Smooth muscle cell (in vitro differentiated cells): ENCODE data around the gene HFM1. TPM values are rescaled to one million over a fixed set of nuclear protein-coding genes. Genes with fewer than 3 reads are reported as not detected.
A peak's percentile ranks its signal among the peaks of the same experiment; 100 is the strongest.

Source experiments
- DNase-seq: peaks from one replicate; lab custom pipeline; 2025; ENCODE audit not compliant: unreplicated experiment; lab: John Stamatoyannopoulos, UW
- H2AFZ ChIP-seq: fragments of 200-600 bp; sonication (generic); 2 replicates; pipeline ENCODE4 v1.6.0; 2016; ENCODE audit warnings: antibody characterized with exemption, low read depth, mild to moderate bottlenecking
- H3F3A ChIP-seq: fragments of 200-600 bp; sonication (generic); 2 replicates; pipeline ENCODE4 v1.6.0; 2017; ENCODE audit warnings: antibody characterized with exemption, low read depth
- H3K27ac ChIP-seq: fragments of 200-600 bp; sonication (generic); 2 replicates; pipeline ENCODE4 v1.5.1; 2016; ENCODE audit warnings: low read depth, mild to moderate bottlenecking
- H3K27me3 ChIP-seq: fragments of 200-600 bp; sonication (generic); 2 replicates; pipeline ENCODE4 v1.6.1; 2016; ENCODE audit warnings: low read depth, mild to moderate bottlenecking
- H3K36me3 ChIP-seq: fragments of 200-600 bp; sonication (generic); 2 replicates; pipeline ENCODE4 v1.5.1; 2016; ENCODE audit warnings: low read depth
- H3K4me1 ChIP-seq: fragments of 200-600 bp; sonication (generic); 2 replicates; pipeline ENCODE4 v1.5.1; 2016; ENCODE audit warnings: low read depth
- H3K4me2 ChIP-seq: fragments of 200-600 bp; sonication (generic); 2 replicates; pipeline ENCODE4 v1.6.0; 2016; ENCODE audit warnings: mild to moderate bottlenecking
- H3K4me3 ChIP-seq: fragments of 200-600 bp; sonication (generic); 2 replicates; pipeline ENCODE4 v1.5.1; 2016; ENCODE audit warnings: mild to moderate bottlenecking
- H3K79me2 ChIP-seq: fragments of 200-600 bp; sonication (generic); 2 replicates; pipeline ENCODE4 v1.6.0; 2016; ENCODE audit warnings: low read depth, mild to moderate bottlenecking
- H3K9ac ChIP-seq: fragments of 200-600 bp; sonication (generic); 2 replicates; pipeline ENCODE4 v1.6.0; 2016; ENCODE audit warnings: low read depth
- H3K9me3 ChIP-seq: fragments of 200-600 bp; sonication (generic); replicated peaks from 2 replicates; pipeline ENCODE4 v1.5.1; 2016; ENCODE audit warnings: low read depth
- H4K20me1 ChIP-seq: fragments of 200-600 bp; sonication (generic); 2 replicates; pipeline ENCODE4 v1.6.0; 2016; ENCODE audit warnings: low read depth
- WGBS: methylation state at CpG from one replicate; pipeline ENCODE4 v1.1.7; 2016; ENCODE audit warnings: low lambda C conversion rate; 5-methylcytosine and 5-hydroxymethylcytosine counted together
- polyA plus RNA-seq: library from polyadenylated mRNA; unstranded; fragments of >200 nt; fragmentation: Nextera tagmentation; extraction: Ambion mirVana; gene quantifications from 2 replicates; pipeline ENCODE4 v1.2.1, GENCODE V29; 2016
- total RNA-seq: library from RNA; depleted of rRNA; stranded (reverse); fragments of >200 nt; gene quantifications from 2 replicates; pipeline ENCODE4 v1.2.3, GENCODE V29; 2014
- TF ChIP-seq, protein P1 (sequence below): fragments of 200-600 bp; sonication (generic); IDR thresholded peaks from 2 replicates; pipeline ENCODE4 v1.5.1; 2017; ENCODE audit warnings: borderline replicate concordance, mild to moderate bottlenecking, antibody characterized with exemption; ENCODE audit not compliant: insufficient read depth, poor library complexity, severe bottlenecking

The HFM1 gene
- total and polyA plus RNA-seq, 2 experiments from 2014 or later = 0.31 to 1.0 TPM

DNA sequence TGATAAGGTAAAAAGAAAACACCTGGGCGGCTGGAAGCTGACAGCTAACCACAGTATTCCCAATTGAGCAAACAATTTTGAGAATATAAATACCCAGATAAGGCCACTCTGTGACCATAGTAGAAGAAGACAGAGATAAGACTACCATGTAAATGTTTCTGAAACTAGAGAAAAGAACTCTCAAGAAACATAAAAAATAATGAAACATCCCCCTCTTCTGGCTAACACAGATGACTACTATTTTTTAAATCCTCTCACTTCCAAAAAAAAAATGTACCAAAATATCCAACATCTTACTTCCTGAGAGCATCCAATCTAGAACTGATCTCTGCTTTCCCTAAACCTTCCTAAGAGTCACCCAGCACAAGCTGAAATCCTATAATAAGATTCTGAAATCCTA lies 125.9 kb downstream of the HFM1 start:
- DNase-seq = no peak
- Histone ChIP-seq H3K4me1 (no peaks in the 10 kb centered on the region), H3K4me3 (no peak overlapping the region), H3K36me3 (no peaks in the 10 kb centered on the region), H2AFZ (no peak overlapping the region), H3K27me3 (no peaks in the 10 kb centered on the region), H3F3A (no peaks in the 10 kb centered on the region), H3K9me3 (no peaks in the 10 kb centered on the region), H3K4me2 (no peak overlapping the region), H3K9ac (no peak overlapping the region), H3K79me2 (no peaks in the 10 kb centered on the region), H4K20me1 (no peaks in the 10 kb centered on the region), H3K27ac (no peak overlapping the region)
- TF ChIP-seq, protein P1, sequence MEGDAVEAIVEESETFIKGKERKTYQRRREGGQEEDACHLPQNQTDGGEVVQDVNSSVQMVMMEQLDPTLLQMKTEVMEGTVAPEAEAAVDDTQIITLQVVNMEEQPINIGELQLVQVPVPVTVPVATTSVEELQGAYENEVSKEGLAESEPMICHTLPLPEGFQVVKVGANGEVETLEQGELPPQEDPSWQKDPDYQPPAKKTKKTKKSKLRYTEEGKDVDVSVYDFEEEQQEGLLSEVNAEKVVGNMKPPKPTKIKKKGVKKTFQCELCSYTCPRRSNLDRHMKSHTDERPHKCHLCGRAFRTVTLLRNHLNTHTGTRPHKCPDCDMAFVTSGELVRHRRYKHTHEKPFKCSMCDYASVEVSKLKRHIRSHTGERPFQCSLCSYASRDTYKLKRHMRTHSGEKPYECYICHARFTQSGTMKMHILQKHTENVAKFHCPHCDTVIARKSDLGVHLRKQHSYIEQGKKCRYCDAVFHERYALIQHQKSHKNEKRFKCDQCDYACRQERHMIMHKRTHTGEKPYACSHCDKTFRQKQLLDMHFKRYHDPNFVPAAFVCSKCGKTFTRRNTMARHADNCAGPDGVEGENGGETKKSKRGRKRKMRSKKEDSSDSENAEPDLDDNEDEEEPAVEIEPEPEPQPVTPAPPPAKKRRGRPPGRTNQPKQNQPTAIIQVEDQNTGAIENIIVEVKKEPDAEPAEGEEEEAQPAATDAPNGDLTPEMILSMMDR = peak; percentile 53
- WGBS = 74% methylated on average over 1 of the region's 1 CpG

DNA sequence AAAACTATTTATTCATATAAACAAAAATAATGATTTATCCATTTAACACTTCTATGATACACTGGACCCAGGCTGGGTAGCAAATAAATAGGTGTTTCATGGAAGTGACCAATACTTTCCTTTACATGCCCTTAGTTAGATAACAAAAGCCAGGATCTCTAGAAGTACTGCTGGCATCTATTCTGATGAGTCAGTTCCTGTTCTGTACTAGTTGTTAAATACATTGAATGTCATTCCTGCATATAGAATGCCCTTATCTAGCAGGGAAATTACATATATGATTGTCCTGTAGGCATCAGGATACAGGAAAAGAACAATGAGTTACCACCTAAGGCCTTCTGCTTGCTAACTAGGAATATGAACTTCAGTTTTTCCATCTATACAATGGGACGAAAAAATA lies 130.8 kb downstream of the HFM1 start:
- TF ChIP-seq, protein P1 = no peak
- no peak overlapping the region for H3K9ac ChIP-seq
- no peaks in the 10 kb centered on the region for H4K20me1 ChIP-seq
- no peak for DNase-seq
- no peak overlapping the region for H3K4me2 ChIP-seq
- no peaks in the 10 kb centered on the region for H3K9me3 ChIP-seq
- H3K79me2 ChIP-seq = no peaks in the 10 kb centered on the region
- H3K4me1 ChIP-seq = no peaks in the 10 kb centered on the region
- no peaks in the 10 kb centered on the region for H3K27me3 ChIP-seq
- WGBS = 96% methylated on average over 1 of the region's 1 CpG
- no peak overlapping the region for H3K27ac ChIP-seq
- H3F3A ChIP-seq = no peaks in the 10 kb centered on the region
- H3K36me3 ChIP-seq = no peaks in the 10 kb centered on the region
- H2AFZ ChIP-seq = no peak overlapping the region
- H3K4me3 ChIP-seq = no peak overlapping the region

DNA sequence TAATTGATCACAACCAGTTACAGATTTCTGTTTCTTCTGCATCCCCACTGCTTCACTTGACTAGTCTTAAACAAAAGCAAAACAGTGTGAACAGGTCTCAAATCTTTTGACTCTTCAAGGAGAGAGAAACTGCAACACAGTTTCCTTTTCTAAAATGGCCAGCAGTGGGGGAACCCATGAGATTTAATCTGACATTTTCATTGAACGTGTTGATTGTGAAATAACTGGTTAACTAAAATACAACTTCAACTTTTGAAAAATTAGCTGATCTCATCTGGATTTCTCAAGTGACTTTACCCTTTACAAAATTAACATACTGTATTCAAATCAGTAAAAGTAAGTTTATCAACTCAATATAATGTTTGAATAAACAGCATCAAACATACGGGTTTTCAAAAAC lies 143.0 kb downstream of the HFM1 start:
- Histone ChIP-seq H3F3A (no peaks in the 10 kb centered on the region), H3K36me3 (no peaks in the 10 kb centered on the region), H3K9ac (no peak overlapping the region), H3K27ac (no peak overlapping the region), H3K4me2 (no peak overlapping the region), H3K9me3 (no peaks in the 10 kb centered on the region), H2AFZ (no peak overlapping the region), H3K4me1 (peaks cover 5% of the 10 kb centered on the region), H3K79me2 (no peaks in the 10 kb centered on the region), H3K4me3 (no peak overlapping the region), H3K27me3 (no peaks in the 10 kb centered on the region), H4K20me1 (no peaks in the 10 kb centered on the region)
- TF ChIP-seq, protein P1 = no peak
- WGBS = 89% methylated on average over 2 of the region's 2 CpGs
- DNase-seq = no peak

DNA sequence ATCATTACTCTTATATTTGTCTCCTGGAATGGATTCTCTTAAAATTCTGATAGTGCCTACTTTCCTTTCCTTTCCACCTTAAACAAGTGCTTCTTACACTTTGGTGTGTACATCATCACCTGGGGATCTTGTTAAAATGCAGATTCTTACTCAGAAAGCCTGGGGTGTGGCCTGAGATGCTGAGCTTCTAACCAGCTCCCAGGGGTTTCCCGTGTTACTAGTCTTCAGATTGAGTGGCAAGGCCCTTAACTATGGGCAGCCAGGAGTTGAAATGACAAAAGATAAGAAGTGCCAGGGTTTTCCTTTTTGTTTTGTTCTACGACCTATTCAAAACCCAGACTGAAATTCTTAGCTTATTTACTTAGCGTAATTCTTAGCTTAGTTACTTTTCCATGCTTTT lies 159.2 kb downstream of the HFM1 start:
- Histone ChIP-seq H4K20me1 (no peaks in the 10 kb centered on the region), H3K79me2 (no peaks in the 10 kb centered on the region), H2AFZ (no peak overlapping the region), H3K9ac (no peak overlapping the region), H3K27ac (no peak overlapping the region), H3K4me1 (peaks cover 9% of the 10 kb centered on the region), H3K4me3 (no peak overlapping the region), H3F3A (no peaks in the 10 kb centered on the region), H3K27me3 (no peaks in the 10 kb centered on the region), H3K9me3 (no peaks in the 10 kb centered on the region), H3K4me2 (no peak overlapping the region), H3K36me3 (no peaks in the 10 kb centered on the region)
- 47% methylated on average over 3 of the region's 3 CpGs for WGBS
- DNase-seq = no peak
- TF ChIP-seq, protein P1 = no peak
